WERI-Rb-1 (cell line): Measurements from ENCODE around the gene ACOT7.
A peak's percentile ranks its signal among the peaks of the same experiment; 100 is the strongest.

ENCODE experiments used
- DNase-seq: peaks from one replicate; pipeline ENCODE4 v3.0.0-alpha.2; 2020
- H3K27ac ChIP-seq: fragments of 250-450 bp; sonication (Bioruptor Pico); 2 replicates; pipeline ENCODE4 v1.5.1; 2020; ENCODE audit warnings: mild to moderate bottlenecking, moderate library complexity
- H3K27me3 ChIP-seq: fragments of 250-450 bp; sonication (Bioruptor Pico); 2 replicates; pipeline ENCODE4 v1.5.1; 2021; ENCODE audit warnings: mild to moderate bottlenecking, low read depth, moderate library complexity; ENCODE audit not compliant: insufficient read depth, severe bottlenecking
- H3K36me3 ChIP-seq: fragments of 250-450 bp; sonication (Bioruptor Pico); 2 replicates; pipeline ENCODE4 v1.5.1; 2020; ENCODE audit warnings: mild to moderate bottlenecking, moderate library complexity
- H3K4me3 ChIP-seq: 2 replicates; pipeline ENCODE4 v1.5.1; 2011; ENCODE audit warnings: low read depth, mild to moderate bottlenecking, control low read depth, low read length
- H3K9me3 ChIP-seq: fragments of 250-450 bp; sonication (Bioruptor Pico); 2 replicates; pipeline ENCODE4 v1.5.1; 2021; ENCODE audit warnings: mild to moderate bottlenecking, moderate library complexity; ENCODE audit not compliant: severe bottlenecking
- TF ChIP-seq, protein P1 (sequence below): IDR thresholded peaks from 2 replicates; pipeline ENCODE4 v1.5.1; 2011; ENCODE audit warnings: low read depth, mild to moderate bottlenecking, control low read depth, inconsistent platforms, low read length

Gene ACOT7

GRCh38 chr1:6347641-6348487, 45.7 kb downstream of the ACOT7 start:
- Histone ChIP-seq H3K27me3 (no peaks in the 10 kb centered on the region), H3K27ac (no peak overlapping the region), H3K4me3 (no peak overlapping the region), H3K36me3 (peaks cover 19% of the 10 kb centered on the region), H3K9me3 (no peaks in the 10 kb centered on the region)
- TF ChIP-seq, protein P1, sequence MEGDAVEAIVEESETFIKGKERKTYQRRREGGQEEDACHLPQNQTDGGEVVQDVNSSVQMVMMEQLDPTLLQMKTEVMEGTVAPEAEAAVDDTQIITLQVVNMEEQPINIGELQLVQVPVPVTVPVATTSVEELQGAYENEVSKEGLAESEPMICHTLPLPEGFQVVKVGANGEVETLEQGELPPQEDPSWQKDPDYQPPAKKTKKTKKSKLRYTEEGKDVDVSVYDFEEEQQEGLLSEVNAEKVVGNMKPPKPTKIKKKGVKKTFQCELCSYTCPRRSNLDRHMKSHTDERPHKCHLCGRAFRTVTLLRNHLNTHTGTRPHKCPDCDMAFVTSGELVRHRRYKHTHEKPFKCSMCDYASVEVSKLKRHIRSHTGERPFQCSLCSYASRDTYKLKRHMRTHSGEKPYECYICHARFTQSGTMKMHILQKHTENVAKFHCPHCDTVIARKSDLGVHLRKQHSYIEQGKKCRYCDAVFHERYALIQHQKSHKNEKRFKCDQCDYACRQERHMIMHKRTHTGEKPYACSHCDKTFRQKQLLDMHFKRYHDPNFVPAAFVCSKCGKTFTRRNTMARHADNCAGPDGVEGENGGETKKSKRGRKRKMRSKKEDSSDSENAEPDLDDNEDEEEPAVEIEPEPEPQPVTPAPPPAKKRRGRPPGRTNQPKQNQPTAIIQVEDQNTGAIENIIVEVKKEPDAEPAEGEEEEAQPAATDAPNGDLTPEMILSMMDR, result peak; percentile 92
- DNase-seq, result peak; percentile 69

DNA sequence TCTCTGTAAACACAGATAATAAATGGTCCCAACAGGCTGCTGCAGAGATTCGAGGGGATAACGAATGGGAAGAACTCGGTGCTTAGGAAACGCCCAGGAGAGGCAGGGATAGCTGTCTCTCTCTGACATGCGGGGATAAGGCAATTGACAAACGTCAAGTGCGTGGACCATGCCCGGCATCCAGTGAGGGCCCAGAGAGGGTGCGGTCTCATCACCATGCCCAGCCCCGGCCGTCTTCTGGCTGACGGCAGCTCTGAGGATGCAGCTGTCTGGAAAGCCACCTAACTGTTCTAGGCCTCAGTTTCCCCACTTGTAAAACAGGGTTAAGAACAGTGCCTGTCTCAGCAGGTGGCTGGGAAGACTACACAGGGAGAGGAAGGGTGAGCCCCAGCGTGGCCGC, 48.1 kb downstream of the ACOT7 start:
- no peak for DNase-seq
- no peak overlapping the region for H3K4me3 ChIP-seq
- H3K36me3 ChIP-seq, result peaks cover 26% of the 10 kb centered on the region
- TF ChIP-seq, protein P1, result no peak
- H3K27ac ChIP-seq, result no peak overlapping the region
- H3K9me3 ChIP-seq, result no peaks in the 10 kb centered on the region
- no peaks in the 10 kb centered on the region for H3K27me3 ChIP-seq

DNA sequence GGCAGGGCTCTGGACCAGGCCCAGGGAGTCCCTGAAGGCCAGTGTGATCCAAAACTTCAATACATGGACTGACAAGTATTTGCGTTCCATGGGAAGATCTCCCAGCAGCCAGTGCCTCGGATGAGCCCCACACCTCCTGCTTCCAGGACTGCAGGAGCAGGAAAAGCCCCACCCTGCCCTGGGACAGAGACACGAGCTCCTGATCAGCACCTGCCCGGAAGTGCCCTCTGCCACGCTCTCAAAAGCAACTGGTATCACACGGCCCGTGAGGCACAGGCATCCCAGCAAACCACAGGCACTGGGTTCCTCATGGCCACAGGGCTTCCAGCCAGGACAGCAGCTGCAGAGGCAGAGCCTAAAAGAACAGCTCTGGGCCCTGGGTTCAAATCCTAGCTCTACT, 48.6 kb downstream of the ACOT7 start:
- DNase-seq, result no peak
- TF ChIP-seq, protein P1, result no peak
- H3K36me3 ChIP-seq, result peaks cover 28% of the 10 kb centered on the region
- no peaks in the 10 kb centered on the region for H3K9me3 ChIP-seq
- H3K4me3 ChIP-seq, result no peak overlapping the region
- no peaks in the 10 kb centered on the region for H3K27me3 ChIP-seq
- no peak overlapping the region for H3K27ac ChIP-seq

DNA sequence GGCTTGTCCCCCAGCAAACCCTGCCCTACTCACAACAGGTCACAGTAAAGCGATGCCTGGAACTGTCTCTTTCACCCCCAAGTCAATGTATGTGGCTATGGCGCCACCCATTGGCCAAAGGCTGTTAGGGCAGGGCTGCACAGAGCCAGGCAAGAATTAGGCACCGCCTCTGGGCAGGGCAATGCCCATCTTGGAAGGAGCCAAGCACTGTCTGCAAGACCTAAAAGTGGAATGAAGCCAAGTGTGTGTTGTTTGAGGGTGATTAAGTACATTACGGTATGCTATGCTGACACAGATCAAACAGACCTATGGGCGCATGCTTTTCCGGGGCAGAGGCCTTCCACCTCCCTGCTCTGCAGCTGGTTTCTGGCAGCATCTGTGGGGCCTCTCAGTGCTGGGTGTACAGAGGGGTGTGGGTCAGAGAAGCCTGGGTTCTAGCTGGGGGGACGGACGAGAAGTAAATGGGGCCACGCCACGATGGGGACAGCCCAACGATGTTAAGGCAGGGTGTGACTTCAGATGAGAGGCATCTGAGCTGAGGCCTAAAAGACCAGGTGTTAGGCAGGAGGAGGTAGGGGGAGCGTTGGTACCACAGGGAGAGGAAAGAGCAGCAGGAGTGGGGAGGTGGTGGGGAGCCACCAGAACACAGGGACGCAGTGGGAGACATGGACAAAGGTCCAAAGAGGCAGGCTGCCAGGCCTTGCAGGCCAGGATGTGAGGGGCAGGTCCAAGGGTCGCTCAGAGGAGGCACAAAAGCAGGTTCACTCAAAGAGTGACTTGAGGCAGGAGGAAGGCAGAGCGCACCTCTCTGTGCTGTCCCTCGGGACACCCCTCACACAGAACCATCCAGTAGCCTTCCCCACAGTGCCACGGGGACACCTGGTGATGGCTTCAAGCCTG, 49.8 kb downstream of the ACOT7 start:
- no peaks in the 10 kb centered on the region for H3K9me3 ChIP-seq
- H3K36me3 ChIP-seq, result peaks cover 28% of the 10 kb centered on the region
- TF ChIP-seq, protein P1, result peak; percentile 89
- H3K27ac ChIP-seq, result no peak overlapping the region
- H3K4me3 ChIP-seq, result no peak overlapping the region
- peak; percentile 79 for DNase-seq
- H3K27me3 ChIP-seq, result no peaks in the 10 kb centered on the region

DNA sequence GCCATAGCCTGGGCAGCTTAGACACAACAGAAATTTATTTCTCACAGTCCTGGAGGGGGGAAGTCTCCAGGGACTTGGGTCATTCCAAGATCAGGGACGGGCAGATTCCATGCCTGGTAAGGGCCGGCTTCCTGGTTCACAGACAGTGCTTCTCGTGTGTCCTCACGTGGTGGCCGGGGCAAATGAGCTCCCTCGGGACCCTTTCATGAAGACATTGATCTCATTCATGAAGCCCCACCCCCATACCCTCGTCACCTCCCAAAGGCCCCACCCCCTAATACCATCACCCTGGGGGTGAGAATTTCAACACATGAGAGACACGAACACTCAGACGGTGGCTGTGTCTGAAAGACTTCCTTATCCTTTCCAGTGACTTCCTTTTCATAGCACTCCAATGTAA, 51.5 kb downstream of the ACOT7 start:
- TF ChIP-seq, protein P1, result no peak
- peaks cover 26% of the 10 kb centered on the region for H3K36me3 ChIP-seq
- no peaks in the 10 kb centered on the region for H3K9me3 ChIP-seq
- H3K27ac ChIP-seq, result no peak overlapping the region
- no peak for DNase-seq
- H3K27me3 ChIP-seq, result no peaks in the 10 kb centered on the region
- no peak overlapping the region for H3K4me3 ChIP-seq
